SK-N-SH (cell line): ENCODE results near the gene SMIM24.

Experiments used
- ELF1 ChIP-seq: IDR thresholded peaks from 2 replicates; pipeline ENCODE4 v1.4.0; 2012
- EZH2phosphoT487 ChIP-seq: fragments of 200-600 bp; sonication (generic); IDR thresholded peaks from 2 replicates; pipeline ENCODE4 v1.6.1; 2017; ENCODE audit warnings: low read depth, mixed run types, mild to moderate bottlenecking, antibody characterized with exemption, moderate library complexity, borderline replicate concordance
- FOXJ3 ChIP-seq: sonication (generic); formaldehyde crosslinking; IDR thresholded peaks from 2 replicates; pipeline ENCODE4 v1.5.1; 2020; ENCODE audit warnings: mild to moderate bottlenecking, missing genetic modification reagents
- FOXM1 ChIP-seq: IDR thresholded peaks from 2 replicates; pipeline ENCODE4 v1.4.0; 2012; ENCODE audit warnings: low read depth, mild to moderate bottlenecking
- NFIC ChIP-seq: IDR thresholded peaks from 2 replicates; pipeline ENCODE4 v1.4.0; 2012; ENCODE audit warnings: borderline replicate concordance
- NRF1 ChIP-seq: IDR thresholded peaks from 2 replicates; pipeline ENCODE4 v1.6.1; 2012; ENCODE audit warnings: low read depth, mild to moderate bottlenecking, low read length
- POLR2AphosphoS5 ChIP-seq: IDR thresholded peaks from 2 replicates; pipeline ENCODE4 v1.6.1; 2012; ENCODE audit warnings: low read depth, low read length
- RFX5 ChIP-seq: IDR thresholded peaks from 2 replicates; pipeline ENCODE4 v1.6.1; 2012; ENCODE audit warnings: mild to moderate bottlenecking, improper control_type of control experiment, low read length
- SIN3A ChIP-seq: IDR thresholded peaks from 2 replicates; pipeline ENCODE4 v1.6.1; 2012; ENCODE audit warnings: low read depth, mild to moderate bottlenecking, low read length, moderate library complexity, borderline replicate concordance
- TAF1 ChIP-seq: IDR thresholded peaks from 2 replicates; pipeline ENCODE4 v1.6.1; 2012; ENCODE audit warnings: low read depth, mild to moderate bottlenecking, low read length, moderate library complexity, borderline replicate concordance
- TEAD4 ChIP-seq: IDR thresholded peaks from 2 replicates; pipeline ENCODE4 v1.4.0; 2012; ENCODE audit warnings: mild to moderate bottlenecking, borderline replicate concordance; ENCODE audit not compliant: insufficient read depth
- TF ChIP-seq, protein P1 (sequence below): fragments of 200-600 bp; sonication (generic); IDR thresholded peaks from 2 replicates; pipeline ENCODE4 v1.6.1; 2017; ENCODE audit warnings: antibody characterized with exemption, mild to moderate bottlenecking, moderate library complexity
- TF ChIP-seq, protein P2 (sequence below): IDR thresholded peaks from 2 replicates; pipeline ENCODE4 v1.4.0; 2012; ENCODE audit warnings: low read depth, borderline replicate concordance

DNA sequence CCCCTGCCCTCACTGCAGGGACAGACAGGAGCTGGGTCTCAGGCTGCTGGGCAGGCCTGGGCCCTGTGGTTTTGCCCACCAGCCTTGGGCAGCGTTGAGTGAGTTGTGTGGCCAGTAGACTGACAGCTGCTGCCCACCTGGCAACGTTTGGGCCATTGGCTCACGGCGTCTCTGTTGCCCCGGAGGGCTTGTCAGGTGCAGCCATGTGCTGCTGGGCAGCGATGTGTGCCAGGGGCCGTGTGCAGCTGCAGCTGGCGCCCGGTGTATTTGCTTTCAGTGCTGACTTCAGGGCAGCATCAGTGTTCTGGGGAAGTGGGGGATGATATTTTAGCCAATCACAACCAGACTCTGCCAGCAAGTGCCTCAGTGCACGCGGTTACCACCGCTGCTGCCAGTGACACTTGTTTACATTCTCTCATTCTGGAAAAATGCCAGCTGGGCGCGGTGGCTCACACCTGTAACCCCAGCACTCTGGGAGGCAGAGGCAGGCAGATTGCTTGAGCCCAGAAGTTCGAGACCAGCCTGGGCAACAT, 36.4 kb upstream of the SMIM24 start:
- TF ChIP-seq, protein P1, sequence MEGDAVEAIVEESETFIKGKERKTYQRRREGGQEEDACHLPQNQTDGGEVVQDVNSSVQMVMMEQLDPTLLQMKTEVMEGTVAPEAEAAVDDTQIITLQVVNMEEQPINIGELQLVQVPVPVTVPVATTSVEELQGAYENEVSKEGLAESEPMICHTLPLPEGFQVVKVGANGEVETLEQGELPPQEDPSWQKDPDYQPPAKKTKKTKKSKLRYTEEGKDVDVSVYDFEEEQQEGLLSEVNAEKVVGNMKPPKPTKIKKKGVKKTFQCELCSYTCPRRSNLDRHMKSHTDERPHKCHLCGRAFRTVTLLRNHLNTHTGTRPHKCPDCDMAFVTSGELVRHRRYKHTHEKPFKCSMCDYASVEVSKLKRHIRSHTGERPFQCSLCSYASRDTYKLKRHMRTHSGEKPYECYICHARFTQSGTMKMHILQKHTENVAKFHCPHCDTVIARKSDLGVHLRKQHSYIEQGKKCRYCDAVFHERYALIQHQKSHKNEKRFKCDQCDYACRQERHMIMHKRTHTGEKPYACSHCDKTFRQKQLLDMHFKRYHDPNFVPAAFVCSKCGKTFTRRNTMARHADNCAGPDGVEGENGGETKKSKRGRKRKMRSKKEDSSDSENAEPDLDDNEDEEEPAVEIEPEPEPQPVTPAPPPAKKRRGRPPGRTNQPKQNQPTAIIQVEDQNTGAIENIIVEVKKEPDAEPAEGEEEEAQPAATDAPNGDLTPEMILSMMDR = no peak
- no peak for TF ChIP-seq TAF1
- TF ChIP-seq FOXM1 = no peak
- no peak for TF ChIP-seq POLR2AphosphoS5
- TF ChIP-seq RFX5 = no peak
- TF ChIP-seq, protein P2, sequence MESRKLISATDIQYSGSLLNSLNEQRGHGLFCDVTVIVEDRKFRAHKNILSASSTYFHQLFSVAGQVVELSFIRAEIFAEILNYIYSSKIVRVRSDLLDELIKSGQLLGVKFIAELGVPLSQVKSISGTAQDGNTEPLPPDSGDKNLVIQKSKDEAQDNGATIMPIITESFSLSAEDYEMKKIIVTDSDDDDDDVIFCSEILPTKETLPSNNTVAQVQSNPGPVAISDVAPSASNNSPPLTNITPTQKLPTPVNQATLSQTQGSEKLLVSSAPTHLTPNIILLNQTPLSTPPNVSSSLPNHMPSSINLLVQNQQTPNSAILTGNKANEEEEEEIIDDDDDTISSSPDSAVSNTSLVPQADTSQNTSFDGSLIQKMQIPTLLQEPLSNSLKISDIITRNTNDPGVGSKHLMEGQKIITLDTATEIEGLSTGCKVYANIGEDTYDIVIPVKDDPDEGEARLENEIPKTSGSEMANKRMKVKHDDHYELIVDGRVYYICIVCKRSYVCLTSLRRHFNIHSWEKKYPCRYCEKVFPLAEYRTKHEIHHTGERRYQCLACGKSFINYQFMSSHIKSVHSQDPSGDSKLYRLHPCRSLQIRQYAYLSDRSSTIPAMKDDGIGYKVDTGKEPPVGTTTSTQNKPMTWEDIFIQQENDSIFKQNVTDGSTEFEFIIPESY = no peak
- no peak for TF ChIP-seq FOXJ3 (CRISPR knock-in tag)
- no peak for TF ChIP-seq ELF1
- no peak for TF ChIP-seq NFIC
- TF ChIP-seq SIN3A = no peak
- no peak for TF ChIP-seq EZH2phosphoT487
- no peak for TF ChIP-seq NRF1
- TF ChIP-seq TEAD4 = no peak
